Glutamatergic neuron (in vitro differentiated cells): ENCODE data around the gene CNOT11. TPM values are rescaled to one million over a fixed set of nuclear protein-coding genes. Genes with fewer than 3 reads are reported as not detected.
A peak's percentile ranks its signal among the peaks of the same experiment; 100 is the strongest.
"Not testable (repeated sequence)": the region's sequence is repeated elsewhere in the genome, so short reads cannot be mapped to it uniquely, and the experiment has no call there.

Experiments used
- DNase-seq: peaks from one replicate; pipeline ENCODE4 v3.0.0; 2022
- H3K27ac Mint-ChIP-seq: one replicate; pipeline ENCODE4 v1.8.0; 2020; ENCODE audit warnings: mild to moderate bottlenecking, mixed read lengths, inconsistent platforms; ENCODE audit not compliant: unreplicated experiment
- H3K27me3 Mint-ChIP-seq: one replicate; pipeline ENCODE4 v1.8.0; 2020; ENCODE audit warnings: mild to moderate bottlenecking, moderate library complexity, mixed read lengths, inconsistent platforms; ENCODE audit not compliant: unreplicated experiment
- H3K36me3 Mint-ChIP-seq: one replicate; pipeline ENCODE4 v1.8.0; 2020; ENCODE audit warnings: mild to moderate bottlenecking, mixed read lengths, inconsistent platforms; ENCODE audit not compliant: unreplicated experiment
- H3K4me1 Mint-ChIP-seq: one replicate; pipeline ENCODE4 v1.8.0; 2020; ENCODE audit warnings: mild to moderate bottlenecking, low read depth, mixed read lengths, inconsistent platforms; ENCODE audit not compliant: unreplicated experiment
- H3K4me3 Mint-ChIP-seq: one replicate; pipeline ENCODE4 v1.8.0; 2020; ENCODE audit warnings: mild to moderate bottlenecking, mixed read lengths, inconsistent platforms; ENCODE audit not compliant: unreplicated experiment
- H3K9me3 Mint-ChIP-seq: one replicate; pipeline ENCODE4 v1.8.0; 2020; ENCODE audit warnings: mild to moderate bottlenecking, moderate library complexity, mixed read lengths, inconsistent platforms; ENCODE audit not compliant: unreplicated experiment
- CTCF ChIP-seq: fragments of 200-600 bp; sonication (generic); IDR thresholded peaks from one replicate; pipeline ENCODE4 v1.5.0; 2021; ENCODE audit not compliant: partially characterized antibody, unreplicated experiment
- total RNA-seq: library from RNA; stranded (reverse); fragmentation: NEBNext Ultra II Directional; extraction: Animal tissue kit (Norgen Biotek cat#: 25700); gene quantifications from one replicate; pipeline ENCODE4 v1.2.1, GENCODE V29; 2021; ENCODE audit not compliant: unreplicated experiment

The CNOT11 gene
- total RNA-seq, 1 donor from 2014 or later = 35.6 TPM

- Mint-ChIP-seq H3K4me3 (no peak overlapping the region), H3K36me3 (peaks cover 4% of the 10 kb centered on the region), H3K4me1 (peaks cover 10% of the 10 kb centered on the region), H3K9me3 (peaks cover 8% of the 10 kb centered on the region), H3K27me3 (peaks cover 8% of the 10 kb centered on the region), H3K27ac (no peak overlapping the region)
- TF ChIP-seq CTCF = no peak
- DNase-seq = no peak
These were observed 2.9 kb upstream of the CNOT11 start for GRCh38 chr2:101249826-101250225.

- not testable (repeated sequence) for DNase-seq, H3K27ac Mint-ChIP-seq, H3K9me3 Mint-ChIP-seq, H3K27me3 Mint-ChIP-seq, H3K4me3 Mint-ChIP-seq, H3K36me3 Mint-ChIP-seq, H3K4me1 Mint-ChIP-seq
These were observed 1.4 kb upstream of the CNOT11 start for GRCh38 chr2:101251246-101251781.

- H3K27me3 Mint-ChIP-seq = peaks cover 8% of the 10 kb centered on the region
- H3K36me3 Mint-ChIP-seq = peaks cover 4% of the 10 kb centered on the region
- peak; percentile 53 for TF ChIP-seq CTCF
- peak overlapping the region; percentile 87 for H3K4me3 Mint-ChIP-seq
- H3K9me3 Mint-ChIP-seq = peaks cover 8% of the 10 kb centered on the region
- peaks cover 10% of the 10 kb centered on the region for H3K4me1 Mint-ChIP-seq
- peak overlapping the region; percentile 48 for H3K27ac Mint-ChIP-seq
- no peak for DNase-seq
These were observed 760 bp upstream of the CNOT11 start for GRCh38 chr2:101251844-101252407.

GRCh38 chr2:101253013-101253702, 472 bp downstream of the CNOT11 start:
- Mint-ChIP-seq H3K4me3 (peak overlapping the region; percentile 100), H3K9me3 (peaks cover 8% of the 10 kb centered on the region), H3K27me3 (peaks cover 6% of the 10 kb centered on the region), H3K36me3 (peaks cover 4% of the 10 kb centered on the region), H3K27ac (peak overlapping the region; percentile 95), H3K4me1 (peaks cover 10% of the 10 kb centered on the region)
- peak; percentile 62 for DNase-seq
- TF ChIP-seq CTCF = no peak

GRCh38 chr2:101253703-101254450, 1.2 kb downstream of the CNOT11 start:
- no peak for TF ChIP-seq CTCF
- Mint-ChIP-seq H3K36me3 (peaks cover 8% of the 10 kb centered on the region), H3K4me3 (peak overlapping the region; percentile 100), H3K4me1 (peaks cover 10% of the 10 kb centered on the region), H3K27me3 (peaks cover 5% of the 10 kb centered on the region), H3K9me3 (peaks cover 8% of the 10 kb centered on the region), H3K27ac (peak overlapping the region; percentile 95)
- no peak for DNase-seq
